HEK293 (cell line): ENCODE data around the gene TTC24.

ENCODE experiments used
- YY1 ChIP-seq: fragments of 450-650 bp; formaldehyde crosslinking; IDR thresholded peaks from 2 replicates; pipeline ENCODE4 v1.5.1; 2018; ENCODE audit warnings: missing biosample characterization, missing genetic modification characterization
- ZNF133 ChIP-seq: fragments of 450-650 bp; formaldehyde crosslinking; IDR thresholded peaks from 2 replicates; pipeline ENCODE4 v1.5.1; 2016; ENCODE audit warnings: missing biosample characterization, missing genetic modification characterization
- ZNF146 ChIP-seq: fragments of 450-650 bp; formaldehyde crosslinking; IDR thresholded peaks from 2 replicates; pipeline ENCODE4 v1.5.1; 2016; ENCODE audit warnings: missing biosample characterization, missing genetic modification characterization
- ZNF174 ChIP-seq: fragments of 450-650 bp; formaldehyde crosslinking; IDR thresholded peaks from 2 replicates; pipeline ENCODE4 v1.5.0; 2017; ENCODE audit warnings: missing biosample characterization, mild to moderate bottlenecking, missing genetic modification characterization
- ZNF175 ChIP-seq: fragments of 450-650 bp; formaldehyde crosslinking; IDR thresholded peaks from 2 replicates; pipeline ENCODE4 v1.5.1; 2016; ENCODE audit warnings: missing biosample characterization, missing genetic modification characterization
- ZNF23 ChIP-seq: fragments of 450-650 bp; formaldehyde crosslinking; IDR thresholded peaks from 2 replicates; pipeline ENCODE4 v1.5.1; 2016; ENCODE audit warnings: missing biosample characterization, missing genetic modification characterization, borderline replicate concordance
- ZNF521 ChIP-seq: fragments of 450-650 bp; formaldehyde crosslinking; IDR thresholded peaks from 2 replicates; pipeline ENCODE4 v1.5.1; 2017; ENCODE audit warnings: missing biosample characterization, mild to moderate bottlenecking, missing genetic modification characterization
- ZNF658 ChIP-seq: fragments of 450-650 bp; formaldehyde crosslinking; IDR thresholded peaks from 2 replicates; pipeline ENCODE4; 2016; ENCODE audit warnings: missing biosample characterization, missing genetic modification characterization
- ZNF768 ChIP-seq: fragments of 450-650 bp; formaldehyde crosslinking; IDR thresholded peaks from 2 replicates; pipeline ENCODE4 v1.5.1; 2018; ENCODE audit warnings: missing biosample characterization, mild to moderate bottlenecking, missing genetic modification characterization
- ZNF777 ChIP-seq: fragments of 450-650 bp; formaldehyde crosslinking; IDR thresholded peaks from 2 replicates; pipeline ENCODE4 v1.5.1; 2017; ENCODE audit warnings: missing biosample characterization, missing genetic modification characterization, borderline replicate concordance
- TF ChIP-seq, protein P1 (sequence below): sonication (generic); formaldehyde crosslinking; IDR thresholded peaks from 2 replicates; pipeline ENCODE4 v1.8.1; 2022; ENCODE audit warnings: mild to moderate bottlenecking, moderate library complexity, missing genetic modification reagents
- TF ChIP-seq, protein P2 (sequence below): fragments of 450-650 bp; formaldehyde crosslinking; IDR thresholded peaks from 2 replicates; pipeline ENCODE4 v1.5.1; 2016; ENCODE audit warnings: missing biosample characterization, missing genetic modification characterization
- TF ChIP-seq, protein P3 (sequence below): fragments of 450-650 bp; formaldehyde crosslinking; IDR thresholded peaks from 2 replicates; pipeline ENCODE4 v1.5.1; 2016; ENCODE audit warnings: missing biosample characterization, missing genetic modification characterization, low read depth
- TF ChIP-seq, protein P4 (sequence below): fragments of 450-650 bp; formaldehyde crosslinking; IDR thresholded peaks from 2 replicates; pipeline ENCODE4 v1.5.1; 2016; ENCODE audit warnings: missing biosample characterization, missing genetic modification characterization

DNA sequence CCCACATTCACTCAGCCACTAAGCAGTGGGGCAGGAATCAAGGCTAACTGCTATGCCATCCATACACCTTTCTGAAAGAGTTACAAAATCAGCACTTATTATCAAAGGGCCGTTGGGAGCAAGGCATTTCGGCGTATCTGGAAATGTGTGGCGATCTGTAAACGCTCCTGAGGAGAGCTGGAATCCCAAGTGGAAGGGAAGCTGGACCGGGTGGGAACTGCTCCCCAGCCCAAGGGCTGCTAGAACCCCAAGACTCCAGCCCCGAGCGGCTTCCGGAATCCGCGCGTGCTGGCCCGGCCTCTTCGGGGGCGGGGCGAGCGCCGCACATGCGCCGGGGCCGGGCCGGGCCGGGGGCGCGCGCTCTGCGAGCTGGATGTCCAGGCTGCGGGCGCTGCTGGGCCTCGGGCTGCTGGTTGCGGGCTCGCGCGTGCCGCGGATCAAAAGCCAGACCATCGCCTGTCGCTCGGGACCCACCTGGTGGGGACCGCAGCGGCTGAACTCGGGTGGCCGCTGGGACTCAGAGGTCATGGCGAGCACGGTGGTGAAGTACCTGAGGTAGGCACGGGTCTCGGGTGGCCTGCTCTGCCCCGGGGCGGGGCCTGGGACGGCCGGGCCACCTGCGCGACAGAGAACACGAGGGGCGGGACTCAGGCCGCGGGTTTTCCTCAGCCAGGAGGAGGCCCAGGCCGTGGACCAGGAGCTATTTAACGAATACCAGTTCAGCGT is 12.1 kb downstream of the TTC24 start, which contains the start of gene NAXE:
- TF ChIP-seq, protein P1, sequence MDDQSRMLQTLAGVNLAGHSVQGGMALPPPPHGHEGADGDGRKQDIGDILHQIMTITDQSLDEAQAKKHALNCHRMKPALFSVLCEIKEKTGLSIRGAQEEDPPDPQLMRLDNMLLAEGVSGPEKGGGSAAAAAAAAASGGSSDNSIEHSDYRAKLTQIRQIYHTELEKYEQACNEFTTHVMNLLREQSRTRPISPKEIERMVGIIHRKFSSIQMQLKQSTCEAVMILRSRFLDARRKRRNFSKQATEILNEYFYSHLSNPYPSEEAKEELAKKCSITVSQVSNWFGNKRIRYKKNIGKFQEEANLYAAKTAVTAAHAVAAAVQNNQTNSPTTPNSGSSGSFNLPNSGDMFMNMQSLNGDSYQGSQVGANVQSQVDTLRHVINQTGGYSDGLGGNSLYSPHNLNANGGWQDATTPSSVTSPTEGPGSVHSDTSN: peak; percentile 33; the same call in 1 of the 2 replicates
- TF ChIP-seq, protein P2, sequence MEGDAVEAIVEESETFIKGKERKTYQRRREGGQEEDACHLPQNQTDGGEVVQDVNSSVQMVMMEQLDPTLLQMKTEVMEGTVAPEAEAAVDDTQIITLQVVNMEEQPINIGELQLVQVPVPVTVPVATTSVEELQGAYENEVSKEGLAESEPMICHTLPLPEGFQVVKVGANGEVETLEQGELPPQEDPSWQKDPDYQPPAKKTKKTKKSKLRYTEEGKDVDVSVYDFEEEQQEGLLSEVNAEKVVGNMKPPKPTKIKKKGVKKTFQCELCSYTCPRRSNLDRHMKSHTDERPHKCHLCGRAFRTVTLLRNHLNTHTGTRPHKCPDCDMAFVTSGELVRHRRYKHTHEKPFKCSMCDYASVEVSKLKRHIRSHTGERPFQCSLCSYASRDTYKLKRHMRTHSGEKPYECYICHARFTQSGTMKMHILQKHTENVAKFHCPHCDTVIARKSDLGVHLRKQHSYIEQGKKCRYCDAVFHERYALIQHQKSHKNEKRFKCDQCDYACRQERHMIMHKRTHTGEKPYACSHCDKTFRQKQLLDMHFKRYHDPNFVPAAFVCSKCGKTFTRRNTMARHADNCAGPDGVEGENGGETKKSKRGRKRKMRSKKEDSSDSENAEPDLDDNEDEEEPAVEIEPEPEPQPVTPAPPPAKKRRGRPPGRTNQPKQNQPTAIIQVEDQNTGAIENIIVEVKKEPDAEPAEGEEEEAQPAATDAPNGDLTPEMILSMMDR (tag by site-specific recombination): no peak; the same call in 1 of the 2 replicates
- TF ChIP-seq, protein P3, sequence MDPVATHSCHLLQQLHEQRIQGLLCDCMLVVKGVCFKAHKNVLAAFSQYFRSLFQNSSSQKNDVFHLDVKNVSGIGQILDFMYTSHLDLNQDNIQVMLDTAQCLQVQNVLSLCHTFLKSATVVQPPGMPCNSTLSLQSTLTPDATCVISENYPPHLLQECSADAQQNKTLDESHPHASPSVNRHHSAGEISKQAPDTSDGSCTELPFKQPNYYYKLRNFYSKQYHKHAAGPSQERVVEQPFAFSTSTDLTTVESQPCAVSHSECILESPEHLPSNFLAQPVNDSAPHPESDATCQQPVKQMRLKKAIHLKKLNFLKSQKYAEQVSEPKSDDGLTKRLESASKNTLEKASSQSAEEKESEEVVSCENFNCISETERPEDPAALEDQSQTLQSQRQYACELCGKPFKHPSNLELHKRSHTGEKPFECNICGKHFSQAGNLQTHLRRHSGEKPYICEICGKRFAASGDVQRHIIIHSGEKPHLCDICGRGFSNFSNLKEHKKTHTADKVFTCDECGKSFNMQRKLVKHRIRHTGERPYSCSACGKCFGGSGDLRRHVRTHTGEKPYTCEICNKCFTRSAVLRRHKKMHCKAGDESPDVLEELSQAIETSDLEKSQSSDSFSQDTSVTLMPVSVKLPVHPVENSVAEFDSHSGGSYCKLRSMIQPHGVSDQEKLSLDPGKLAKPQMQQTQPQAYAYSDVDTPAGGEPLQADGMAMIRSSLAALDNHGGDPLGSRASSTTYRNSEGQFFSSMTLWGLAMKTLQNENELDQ (tag by site-specific recombination): no peak
- TF ChIP-seq ZNF521 (tag by site-specific recombination) (no peak), ZNF175 (tag by site-specific recombination) (no peak), ZNF133 (no peak), ZNF777 (tag by site-specific recombination) (no peak), ZNF23 (tag by site-specific recombination) (no peak), ZNF146 (tag by site-specific recombination) (no peak), ZNF174 (tag by site-specific recombination) (no peak), ZNF658 (no peak), ZNF768 (tag by site-specific recombination) (no peak), YY1 (tag by site-specific recombination) (no peak; the same call in 1 of the 2 replicates)
- TF ChIP-seq, protein P4, sequence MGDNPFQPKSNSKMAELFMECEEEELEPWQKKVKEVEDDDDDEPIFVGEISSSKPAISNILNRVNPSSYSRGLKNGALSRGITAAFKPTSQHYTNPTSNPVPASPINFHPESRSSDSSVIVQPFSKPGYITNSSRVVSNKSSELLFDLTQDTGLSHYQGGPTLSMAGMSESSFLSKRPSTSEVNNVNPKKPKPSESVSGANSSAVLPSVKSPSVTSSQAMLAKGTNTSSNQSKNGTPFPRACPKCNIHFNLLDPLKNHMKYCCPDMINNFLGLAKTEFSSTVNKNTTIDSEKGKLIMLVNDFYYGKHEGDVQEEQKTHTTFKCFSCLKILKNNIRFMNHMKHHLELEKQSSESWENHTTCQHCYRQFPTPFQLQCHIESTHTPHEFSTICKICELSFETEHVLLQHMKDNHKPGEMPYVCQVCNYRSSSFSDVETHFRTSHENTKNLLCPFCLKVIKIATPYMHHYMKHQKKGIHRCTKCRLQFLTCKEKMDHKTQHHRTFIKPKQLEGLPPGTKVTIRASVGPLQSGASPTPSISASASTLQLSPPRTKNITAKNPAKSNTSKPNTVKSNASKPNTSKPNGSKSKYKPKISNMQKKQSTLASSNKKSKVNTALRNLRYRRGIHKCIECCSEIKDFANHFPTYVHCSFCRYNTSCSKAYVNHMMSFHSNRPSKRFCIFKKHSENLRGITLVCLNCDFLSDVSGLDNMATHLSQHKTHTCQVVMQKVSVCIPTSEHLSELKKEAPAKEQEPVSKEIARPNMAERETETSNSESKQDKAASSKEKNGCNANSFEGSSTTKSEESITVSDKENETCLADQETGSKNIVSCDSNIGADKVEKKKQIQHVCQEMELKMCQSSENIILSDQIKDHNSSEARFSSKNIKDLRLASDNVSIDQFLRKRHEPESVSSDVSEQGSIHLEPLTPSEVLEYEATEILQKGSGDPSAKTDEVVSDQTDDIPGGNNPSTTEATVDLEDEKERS (tag by site-specific recombination): no peak
